ENCODE results near the gene NUP160.
"Not testable (repeated sequence)": the region's sequence is repeated elsewhere in the genome, so short reads cannot be mapped to it uniquely, and the experiment has no call there.

NUP160 gene

DNA sequence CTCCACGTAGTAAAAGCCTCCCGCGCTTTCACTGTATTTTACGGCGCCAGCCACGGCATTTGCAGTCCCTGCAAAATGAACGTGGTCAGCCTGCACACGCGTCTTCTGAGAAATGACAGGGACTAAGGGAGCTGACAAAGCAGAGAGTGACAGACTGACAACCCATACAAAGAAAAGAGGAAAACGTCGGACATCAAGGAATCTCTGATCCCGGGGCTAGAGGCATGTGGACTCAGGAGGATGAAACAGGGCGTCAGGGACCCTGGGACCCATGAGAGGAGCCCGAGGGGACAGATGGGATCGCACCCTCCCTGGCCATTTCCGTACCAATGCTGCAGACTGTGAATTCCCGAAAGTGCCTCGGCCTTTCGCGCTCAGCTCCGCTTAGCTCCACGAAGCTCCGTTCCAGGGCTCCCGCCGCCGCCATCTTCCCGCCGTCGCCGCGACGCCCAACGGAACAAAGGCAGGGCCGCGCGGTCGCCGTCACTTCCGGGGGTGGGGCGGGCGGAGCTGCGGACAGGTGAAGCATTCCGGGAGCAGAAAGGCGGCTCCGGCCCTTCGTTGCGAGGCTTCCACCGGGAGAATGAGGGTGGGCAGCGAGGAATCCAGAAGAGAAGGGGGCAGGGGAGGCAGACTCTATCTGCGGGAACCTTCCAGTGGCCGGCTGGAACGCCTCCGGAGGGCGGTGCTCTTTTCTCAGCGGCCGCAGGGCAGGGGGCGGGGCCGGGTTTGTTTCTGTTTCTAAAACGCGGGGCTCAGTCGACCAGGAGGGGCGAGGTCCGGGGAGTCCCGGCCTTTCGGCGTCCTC is at the start of gene NUP160:
TSS of gene NUP160 (minus strand) at position 459 of the 808 bp plus-strand sequence. CDS start at position 427, 32 bp downstream.
- no peak for TF ChIP-seq CTCF (conservative IDR thresholded peaks at IDR 0.05; ENCODE audit: low read depth, low read length)
- peak within 1 kb of the TSS; percentile 95 for H2AFZ ChIP-seq (ENCODE audit: low read depth)

GRCh38 chr11:47896199-47896598 is 48.0 kb upstream of the NUP160 start:
- no peak for TF ChIP-seq CTCF (conservative IDR thresholded peaks at IDR 0.05; ENCODE audit: low read depth, low read length)
- peaks cover 8% of the 10 kb centered on the region for H3K4me1 ChIP-seq (ENCODE audit: low read depth, poor library complexity, severe bottlenecking)

More for the DNA sequence above, at the start of gene NUP160:
- Histone ChIP-seq H3K36me3 (ENCODE audit: insufficient read depth) (no peaks in the 10 kb centered on the region; the same call in 1 of the 2 replicates), H3K4me3 (IDR thresholded peaks at IDR 0.05; ENCODE audit: insufficient read depth, low read depth, low read length) (peak within 1 kb of the TSS; percentile 37), H3K4me1 (ENCODE audit: low read depth, poor library complexity, severe bottlenecking) (peaks cover 26% of the 10 kb centered on the region), H3K9ac (peak within 1 kb of the TSS; percentile 97), H4K20me1 (ENCODE audit: insufficient read depth) (no peaks in the 10 kb centered on the region), H3K79me2 (ENCODE audit: insufficient read depth, low read depth) (peaks cover 41% of the 10 kb centered on the region), H3K27me3 (ENCODE audit: insufficient read depth, low read depth) (no peaks in the 10 kb centered on the region), H3K4me2 (peak within 1 kb of the TSS; percentile 86), H3K27ac (peak within 1 kb of the TSS; percentile 90)

GRCh38 chr11:47895035-47895434 is 46.9 kb upstream of the NUP160 start:
- H3K79me2 ChIP-seq (ENCODE audit: insufficient read depth, low read depth) = no peaks in the 10 kb centered on the region
- no peak overlapping the region for H3K9ac ChIP-seq
- H3K4me2 ChIP-seq = no peak overlapping the region
- no peak overlapping the region for H3K27ac ChIP-seq
- H3K4me1 ChIP-seq (ENCODE audit: low read depth, poor library complexity, severe bottlenecking) = peaks cover 3% of the 10 kb centered on the region
- no peaks in the 10 kb centered on the region for H3K36me3 ChIP-seq (ENCODE audit: insufficient read depth)
- no peaks in the 10 kb centered on the region for H4K20me1 ChIP-seq (ENCODE audit: insufficient read depth)
- no peak for TF ChIP-seq CTCF (conservative IDR thresholded peaks at IDR 0.05; ENCODE audit: low read depth, low read length)
- H2AFZ ChIP-seq (ENCODE audit: low read depth) = no peak overlapping the region
- H3K27me3 ChIP-seq (ENCODE audit: insufficient read depth, low read depth) = no peaks in the 10 kb centered on the region; the same call in 1 of the 2 replicates
- no peak overlapping the region for H3K4me3 ChIP-seq (IDR thresholded peaks at IDR 0.05; ENCODE audit: insufficient read depth, low read depth, low read length)

More at GRCh38 chr11:47896199-47896598, 48.0 kb upstream of the NUP160 start:
- H3K36me3 ChIP-seq (ENCODE audit: insufficient read depth) = no peaks in the 10 kb centered on the region
- no peaks in the 10 kb centered on the region for H4K20me1 ChIP-seq (ENCODE audit: insufficient read depth)
- no peaks in the 10 kb centered on the region; the same call in 1 of the 2 replicates for H3K27me3 ChIP-seq (ENCODE audit: insufficient read depth, low read depth)
- no peaks in the 10 kb centered on the region for H3K79me2 ChIP-seq (ENCODE audit: insufficient read depth, low read depth)
- no peak overlapping the region for H3K27ac ChIP-seq
- no peak overlapping the region for H3K9ac ChIP-seq
- H3K4me2 ChIP-seq = no peak overlapping the region
- H3K4me3 ChIP-seq (IDR thresholded peaks at IDR 0.05; ENCODE audit: insufficient read depth, low read depth, low read length) = no peak overlapping the region
- no peak overlapping the region for H2AFZ ChIP-seq (ENCODE audit: low read depth)

- H3K27ac ChIP-seq; H3K9ac ChIP-seq; H2AFZ ChIP-seq (ENCODE audit: low read depth); H3K79me2 ChIP-seq (ENCODE audit: insufficient read depth, low read depth); H3K27me3 ChIP-seq (ENCODE audit: insufficient read depth, low read depth); H3K4me2 ChIP-seq; H4K20me1 ChIP-seq (ENCODE audit: insufficient read depth); H3K4me3 ChIP-seq (IDR thresholded peaks at IDR 0.05; ENCODE audit: insufficient read depth, low read depth, low read length); H3K4me1 ChIP-seq (ENCODE audit: low read depth, poor library complexity, severe bottlenecking); H3K36me3 ChIP-seq (ENCODE audit: insufficient read depth): not testable (repeated sequence)
Measured at GRCh38 chr11:47892546-47893276, 44.6 kb upstream of the NUP160 start.

All from KMS-11 (cell line).